ENCODE measurements around the gene IGFBP6.

DNA sequence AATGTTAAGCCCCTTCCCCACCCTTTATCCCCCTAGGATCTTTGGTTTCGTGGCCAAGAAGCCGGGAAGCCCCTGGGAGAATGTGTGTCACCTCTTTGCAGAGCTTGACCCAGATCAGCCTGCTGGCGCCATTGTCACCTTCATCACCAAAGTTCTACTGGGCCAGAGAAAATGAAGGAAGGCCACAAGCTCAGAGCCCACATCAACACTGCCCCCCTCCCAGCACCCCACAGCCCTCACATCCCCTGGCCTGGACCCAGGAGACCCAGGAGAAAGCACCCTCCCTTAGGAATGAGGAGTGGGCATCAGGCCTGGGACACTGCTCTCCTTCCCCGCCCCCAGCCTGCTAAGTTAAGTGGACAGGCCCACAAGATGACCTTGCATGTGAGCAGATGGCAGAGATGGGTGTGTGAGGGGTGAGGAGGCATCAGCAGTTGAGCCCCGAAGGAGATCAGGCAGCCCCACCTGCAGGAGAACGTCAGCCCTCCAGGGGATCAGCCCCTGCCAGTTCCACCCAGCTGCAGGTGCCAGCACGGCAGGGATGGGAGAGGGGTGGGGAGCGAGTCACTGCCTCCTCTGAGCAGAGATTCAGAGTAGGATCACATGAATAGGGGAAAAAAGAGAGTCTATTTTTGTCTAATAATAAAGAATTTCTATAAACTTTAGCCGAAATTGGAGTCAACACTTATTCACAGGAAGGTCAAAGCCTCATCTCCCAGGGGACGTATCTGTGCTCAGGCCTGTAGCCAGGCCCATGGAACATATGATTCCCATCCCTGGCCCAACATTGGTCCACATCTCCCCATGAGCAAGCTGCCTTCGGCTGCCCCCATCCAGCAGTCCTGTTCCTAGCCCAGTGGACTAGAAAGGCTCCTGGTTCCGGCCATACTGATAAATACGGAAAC lies 33.5 kb upstream of the IGFBP6 start:
- TF ChIP-seq, protein P1, sequence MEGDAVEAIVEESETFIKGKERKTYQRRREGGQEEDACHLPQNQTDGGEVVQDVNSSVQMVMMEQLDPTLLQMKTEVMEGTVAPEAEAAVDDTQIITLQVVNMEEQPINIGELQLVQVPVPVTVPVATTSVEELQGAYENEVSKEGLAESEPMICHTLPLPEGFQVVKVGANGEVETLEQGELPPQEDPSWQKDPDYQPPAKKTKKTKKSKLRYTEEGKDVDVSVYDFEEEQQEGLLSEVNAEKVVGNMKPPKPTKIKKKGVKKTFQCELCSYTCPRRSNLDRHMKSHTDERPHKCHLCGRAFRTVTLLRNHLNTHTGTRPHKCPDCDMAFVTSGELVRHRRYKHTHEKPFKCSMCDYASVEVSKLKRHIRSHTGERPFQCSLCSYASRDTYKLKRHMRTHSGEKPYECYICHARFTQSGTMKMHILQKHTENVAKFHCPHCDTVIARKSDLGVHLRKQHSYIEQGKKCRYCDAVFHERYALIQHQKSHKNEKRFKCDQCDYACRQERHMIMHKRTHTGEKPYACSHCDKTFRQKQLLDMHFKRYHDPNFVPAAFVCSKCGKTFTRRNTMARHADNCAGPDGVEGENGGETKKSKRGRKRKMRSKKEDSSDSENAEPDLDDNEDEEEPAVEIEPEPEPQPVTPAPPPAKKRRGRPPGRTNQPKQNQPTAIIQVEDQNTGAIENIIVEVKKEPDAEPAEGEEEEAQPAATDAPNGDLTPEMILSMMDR (conservative IDR thresholded peaks at IDR 0.05; ENCODE audit: low read depth, low read length): no peak
- no peak for TF ChIP-seq EZH2 (IDR thresholded peaks at IDR 0.05; ENCODE audit: borderline replicate concordance, low read depth, low read length, poor library complexity, severe bottlenecking)

All from A673 (cell line).